Thyroid gland (tissue), 4 donors: ENCODE data around the gene DPYSL4. TPM values are rescaled to one million over a fixed set of nuclear protein-coding genes. Genes with fewer than 3 reads are reported as not detected.
A peak's percentile ranks its signal among the peaks of the same experiment; 100 is the strongest.
"Not testable (repeated sequence)": the region's sequence is repeated elsewhere in the genome, so short reads cannot be mapped to it uniquely, and the experiment has no call there.

Experiments used
- DNase-seq, 2 donors: peaks; one replicate each; pipeline ENCODE4 v3.0.0-alpha.2; 2019
- H3K27ac ChIP-seq, 3 donors: fragments of 200-600 bp; sonication (generic); 1 replicate in 2 of 3; 2 replicates in 1 of 3; pipeline ENCODE4 v1.5.1; 2016 to 2019; ENCODE audit warnings: mild to moderate bottlenecking in 1 of 3, moderate library complexity in 1 of 3
- H3K27me3 ChIP-seq: fragments of 200-600 bp; sonication (generic); one replicate; pipeline ENCODE4 v1.5.1; 2019
- H3K36me3 ChIP-seq, 2 donors: fragments of 200-600 bp; sonication (generic); one replicate each; pipeline ENCODE4 v1.5.1; 2016 to 2019
- H3K4me1 ChIP-seq, 2 donors: fragments of 200-600 bp; sonication (generic); one replicate each; pipeline ENCODE4 v1.5.1; 2017 to 2019
- H3K4me3 ChIP-seq, 3 donors: fragments of 200-600 bp; sonication (generic); replicated peaks in 1 of 3; 1 replicate in 2 of 3; 2 replicates in 1 of 3; pipeline ENCODE4 v1.5.1; 2016; ENCODE audit warnings: mild to moderate bottlenecking in 1 of 3
- H3K9me3 ChIP-seq: fragments of 200-600 bp; sonication (generic); one replicate; pipeline ENCODE4 v1.5.1; 2017
- POLR2A ChIP-seq, 2 donors: fragments of 450-650 bp; IDR thresholded peaks; one replicate each; pipeline ENCODE4 v1.6.1; 2017; ENCODE audit warnings: antibody characterized with exemption in 2 of 2, mild to moderate bottlenecking in 2 of 2, moderate library complexity in 1 of 2
- WGBS, 2 donors: methylation state at CpG; one replicate each; pipeline ENCODE4 v1.1.5; 2017; 5-methylcytosine and 5-hydroxymethylcytosine counted together
- intact Hi-C: fragments of 100-400 bp; cut with DNase I; formaldehyde crosslinking; loops from one replicate; pipeline ENCODE4 v1.15.1; 2023
- total RNA-seq, 4 donors: library from RNA; depleted of rRNA; stranded (reverse); fragments of >200 nt; gene quantifications; one replicate each; pipeline ENCODE4 v1.2.3, GENCODE V29; 2016
- TF ChIP-seq, protein P1 (sequence below), 6 experiments: fragments of 200-600 bp in 3 of 6; fragments of 450-650 bp in 3 of 6; sonication (generic) in 3 of 6; IDR thresholded peaks; one replicate each; pipeline ENCODE4 v1.5.1; 2016 to 2019; ENCODE audit warnings: antibody characterized with exemption in 6 of 6, mild to moderate bottlenecking in 2 of 6, inconsistent platforms in 1 of 6, moderate library complexity in 1 of 6

Gene DPYSL4
- total RNA-seq, 4 donors from 2014 or later: 0.54 to 1.5 (median 0.81) TPM

DNA sequence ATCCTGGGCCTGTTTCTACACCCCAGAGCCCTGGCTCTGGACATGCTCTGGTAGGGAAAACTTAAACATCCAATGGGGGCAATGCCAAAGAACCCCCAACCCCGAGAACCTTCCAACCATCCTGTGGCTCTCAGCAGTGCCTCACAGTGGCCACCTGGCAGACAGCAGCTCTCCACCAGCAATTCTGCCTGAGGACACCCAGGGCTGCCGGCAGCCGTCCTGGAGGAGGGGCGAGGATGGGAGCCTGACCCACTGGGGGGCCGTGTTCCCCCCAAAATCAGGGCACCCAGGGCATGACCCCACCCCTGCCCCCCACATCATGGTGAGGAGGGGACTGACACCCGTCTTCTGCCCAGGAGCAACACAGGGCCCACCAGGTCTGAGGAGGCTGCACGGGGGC, 32.7 kb downstream of the DPYSL4 start:
- DNase-seq: no peak
- H3K36me3 ChIP-seq: no peaks in the 10 kb centered on the region
- no peaks in the 10 kb centered on the region for H3K27me3 ChIP-seq
- no peaks in the 10 kb centered on the region for H3K4me1 ChIP-seq
- no peak for TF ChIP-seq POLR2A (IDR thresholded peaks at IDR 0.05)
- TF ChIP-seq, protein P1, sequence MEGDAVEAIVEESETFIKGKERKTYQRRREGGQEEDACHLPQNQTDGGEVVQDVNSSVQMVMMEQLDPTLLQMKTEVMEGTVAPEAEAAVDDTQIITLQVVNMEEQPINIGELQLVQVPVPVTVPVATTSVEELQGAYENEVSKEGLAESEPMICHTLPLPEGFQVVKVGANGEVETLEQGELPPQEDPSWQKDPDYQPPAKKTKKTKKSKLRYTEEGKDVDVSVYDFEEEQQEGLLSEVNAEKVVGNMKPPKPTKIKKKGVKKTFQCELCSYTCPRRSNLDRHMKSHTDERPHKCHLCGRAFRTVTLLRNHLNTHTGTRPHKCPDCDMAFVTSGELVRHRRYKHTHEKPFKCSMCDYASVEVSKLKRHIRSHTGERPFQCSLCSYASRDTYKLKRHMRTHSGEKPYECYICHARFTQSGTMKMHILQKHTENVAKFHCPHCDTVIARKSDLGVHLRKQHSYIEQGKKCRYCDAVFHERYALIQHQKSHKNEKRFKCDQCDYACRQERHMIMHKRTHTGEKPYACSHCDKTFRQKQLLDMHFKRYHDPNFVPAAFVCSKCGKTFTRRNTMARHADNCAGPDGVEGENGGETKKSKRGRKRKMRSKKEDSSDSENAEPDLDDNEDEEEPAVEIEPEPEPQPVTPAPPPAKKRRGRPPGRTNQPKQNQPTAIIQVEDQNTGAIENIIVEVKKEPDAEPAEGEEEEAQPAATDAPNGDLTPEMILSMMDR (IDR thresholded peaks at IDR 0.05): no peak
- intact Hi-C loops: no loop called here
- H3K4me3 ChIP-seq: no peak overlapping the region
- no peak overlapping the region for H3K27ac ChIP-seq
- WGBS, 2 donors: 88% methylated on average over 4 of the region's 7 CpGs; no CpG with 5 or more reads in 1 of the 2 donors
- H3K9me3 ChIP-seq: no peaks in the 10 kb centered on the region

DNA sequence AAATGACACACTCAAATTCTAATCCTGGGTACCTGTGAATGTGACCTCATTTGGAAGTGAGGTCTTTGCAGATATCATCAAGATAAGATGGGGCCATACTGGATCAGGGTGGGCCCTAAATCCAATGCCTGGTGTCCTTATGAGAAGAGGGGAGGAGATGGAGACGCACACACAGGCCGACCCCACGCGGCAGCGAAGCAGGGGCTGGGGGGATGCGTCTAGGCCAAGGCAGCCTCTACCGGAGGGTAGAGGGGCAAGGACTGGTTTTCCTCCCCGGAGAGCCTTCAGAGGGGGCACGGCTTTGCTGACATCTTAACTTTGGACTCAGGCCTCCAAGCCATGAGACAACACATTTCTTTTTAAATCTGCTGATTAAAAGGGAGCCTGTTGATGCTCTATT, 33.3 kb downstream of the DPYSL4 start:
- TF ChIP-seq, protein P1 (IDR thresholded peaks at IDR 0.05): no peak
- TF ChIP-seq POLR2A (IDR thresholded peaks at IDR 0.05): no peak
- WGBS, 2 donors: 92 to 94% methylated on average over 9 of the region's 9 CpGs
- no peaks in the 10 kb centered on the region for H3K4me1 ChIP-seq
- no peak overlapping the region for H3K27ac ChIP-seq
- H3K36me3 ChIP-seq: no peaks in the 10 kb centered on the region
- no peak overlapping the region for H3K4me3 ChIP-seq
- H3K27me3 ChIP-seq: no peaks in the 10 kb centered on the region
- intact Hi-C loops: loop anchor here (10.0 kb wide), 1 partner anchor 415 kb away; no protein-coding TSS in a partner anchor
- H3K9me3 ChIP-seq: no peaks in the 10 kb centered on the region
- DNase-seq: no peak

DNA sequence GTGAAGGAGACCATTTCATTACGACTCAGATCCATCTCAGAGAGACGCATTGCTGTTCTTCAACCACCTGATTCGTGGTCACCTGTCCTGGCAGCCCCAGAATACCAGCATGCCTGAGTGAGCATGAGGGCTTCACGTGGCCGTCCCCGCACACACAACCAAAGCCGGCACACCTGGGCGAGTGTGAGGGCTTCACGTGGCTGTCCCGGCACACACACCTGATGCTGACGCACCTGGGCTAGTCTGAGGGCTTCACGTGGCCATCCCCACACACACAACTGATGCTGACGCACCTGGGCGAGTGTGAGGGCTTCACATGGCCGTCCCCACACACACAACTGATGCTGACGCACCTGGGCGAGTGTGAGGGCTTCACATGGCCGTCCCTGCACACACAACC, 34.2 kb downstream of the DPYSL4 start:
- not testable (repeated sequence) for H3K36me3 ChIP-seq, H3K4me1 ChIP-seq, H3K9me3 ChIP-seq, H3K27ac ChIP-seq, H3K4me3 ChIP-seq, H3K27me3 ChIP-seq
- WGBS, 2 donors: 74 to 84% methylated on average over 11 to 15 of the region's 18 CpGs
- intact Hi-C loops: loop anchor here (10.0 kb wide), 1 partner anchor 414 kb away; no protein-coding TSS in a partner anchor
- DNase-seq: peak in 1 of 2 donors; percentile 35

DNA sequence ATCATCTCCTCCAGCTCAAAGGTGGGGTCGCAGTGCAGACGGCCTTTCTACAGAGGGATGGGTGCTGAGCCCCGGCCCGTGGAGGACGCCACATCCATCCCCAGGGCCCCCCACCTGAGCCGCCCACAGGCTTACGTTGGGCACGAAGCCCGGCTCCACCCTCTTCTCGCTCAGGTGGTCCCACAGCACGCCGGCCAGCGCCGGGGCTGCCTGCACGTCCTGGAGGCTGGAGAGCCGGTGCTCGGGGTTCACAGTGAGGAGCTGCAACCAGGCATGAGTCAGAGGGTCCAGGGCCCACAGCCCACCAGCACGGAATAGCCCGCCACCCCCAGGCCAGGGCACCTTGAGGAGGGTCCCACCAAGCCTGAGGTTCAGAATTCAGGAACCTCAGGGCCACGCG, 36.0 kb downstream of the DPYSL4 start:
- no peaks in the 10 kb centered on the region for H3K4me1 ChIP-seq
- WGBS, 2 donors: 0% methylated on average over 1 to 2 of the region's 21 CpGs

DNA sequence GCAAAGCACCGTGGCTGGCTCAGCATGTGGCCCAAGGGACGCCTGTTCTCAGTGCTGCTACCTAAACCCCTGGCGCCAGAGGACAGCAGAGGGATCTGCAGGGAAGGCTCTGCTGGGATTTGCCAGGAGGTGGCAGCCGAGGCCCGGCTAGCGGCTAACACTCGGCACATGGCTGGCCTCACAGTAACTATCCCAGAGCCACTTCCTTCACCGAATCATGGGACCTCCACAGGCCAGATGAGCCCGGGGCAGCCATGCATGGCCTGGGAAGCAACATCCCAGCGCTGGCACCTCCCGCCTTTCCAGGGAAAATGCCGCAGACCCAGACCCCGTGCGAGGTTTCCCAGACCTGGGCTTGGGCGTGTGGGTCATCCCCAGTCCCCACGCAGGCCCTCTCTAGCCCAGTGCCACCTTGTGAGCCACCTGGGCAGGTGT, 36.4 kb downstream of the DPYSL4 start:
- Histone ChIP-seq H3K27ac (no peak overlapping the region), H3K4me1 (no peaks in the 10 kb centered on the region), H3K9me3 (no peaks in the 10 kb centered on the region), H3K27me3 (no peaks in the 10 kb centered on the region), H3K4me3 (no peak overlapping the region), H3K36me3 (no peaks in the 10 kb centered on the region)
- 24 to 37% methylated on average over 10 to 14 of the region's 16 CpGs for WGBS, 2 donors
- intact Hi-C loops: loop anchor here (2.0 to 10.0 kb wide), 3 partner anchors 130 to 412 kb away; no protein-coding TSS in a partner anchor
- TF ChIP-seq, protein P1 (IDR thresholded peaks at IDR 0.05): peak; percentile 50 to 97 (median 88)
- no peak for TF ChIP-seq POLR2A (IDR thresholded peaks at IDR 0.05)
- peak; percentile 75 to 79 for DNase-seq

More for the DNA sequence above, 36.0 kb downstream of the DPYSL4 start:
- no peak overlapping the region for H3K4me3 ChIP-seq
- no peaks in the 10 kb centered on the region for H3K36me3 ChIP-seq
- H3K9me3 ChIP-seq: no peaks in the 10 kb centered on the region
- intact Hi-C loops: loop anchor here (2.0 to 10.0 kb wide), 3 partner anchors 130 to 412 kb away; no protein-coding TSS in a partner anchor
- H3K27ac ChIP-seq: no peak overlapping the region
- no peak for TF ChIP-seq POLR2A (IDR thresholded peaks at IDR 0.05)
- TF ChIP-seq, protein P1 (IDR thresholded peaks at IDR 0.05): no peak
- H3K27me3 ChIP-seq: no peaks in the 10 kb centered on the region
- peak in 1 of 2 donors; percentile 7 for DNase-seq
